GM19025 (cell line): Measurements from ENCODE around the gene ELOVL6.
"Not testable (repeated sequence)": the region's sequence is repeated elsewhere in the genome, so short reads cannot be mapped to it uniquely, and the experiment has no call there.

Source experiments
- ATAC-seq: cut with Tn5 transposase; IDR thresholded peaks from one replicate; pipeline ENCODE4 v1.9.1; 2021; ENCODE audit warnings: mild to moderate bottlenecking, low read depth, moderate library complexity; ENCODE audit not compliant: unreplicated experiment

Gene ELOVL6

DNA sequence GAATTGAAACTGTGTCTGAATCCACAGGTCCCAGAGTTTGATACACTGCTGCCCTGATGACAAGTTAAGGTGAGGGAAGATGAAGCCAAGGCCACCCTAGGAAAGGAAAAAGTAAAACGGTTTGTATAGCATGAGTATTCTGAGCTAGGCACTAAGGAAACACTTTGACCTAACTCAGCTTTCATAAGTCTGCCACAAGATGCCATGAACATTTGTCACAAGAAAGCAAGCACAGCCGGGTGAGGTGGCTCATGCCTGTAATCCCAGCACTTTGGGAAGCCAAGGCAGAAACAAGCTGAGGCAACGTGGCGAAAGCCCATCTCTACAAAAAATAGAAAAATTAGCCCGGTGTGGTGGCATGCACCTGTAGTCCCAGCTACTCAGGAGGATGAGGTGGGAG, 34.2 kb downstream of the ELOVL6 start:
- ATAC-seq = no peak

DNA sequence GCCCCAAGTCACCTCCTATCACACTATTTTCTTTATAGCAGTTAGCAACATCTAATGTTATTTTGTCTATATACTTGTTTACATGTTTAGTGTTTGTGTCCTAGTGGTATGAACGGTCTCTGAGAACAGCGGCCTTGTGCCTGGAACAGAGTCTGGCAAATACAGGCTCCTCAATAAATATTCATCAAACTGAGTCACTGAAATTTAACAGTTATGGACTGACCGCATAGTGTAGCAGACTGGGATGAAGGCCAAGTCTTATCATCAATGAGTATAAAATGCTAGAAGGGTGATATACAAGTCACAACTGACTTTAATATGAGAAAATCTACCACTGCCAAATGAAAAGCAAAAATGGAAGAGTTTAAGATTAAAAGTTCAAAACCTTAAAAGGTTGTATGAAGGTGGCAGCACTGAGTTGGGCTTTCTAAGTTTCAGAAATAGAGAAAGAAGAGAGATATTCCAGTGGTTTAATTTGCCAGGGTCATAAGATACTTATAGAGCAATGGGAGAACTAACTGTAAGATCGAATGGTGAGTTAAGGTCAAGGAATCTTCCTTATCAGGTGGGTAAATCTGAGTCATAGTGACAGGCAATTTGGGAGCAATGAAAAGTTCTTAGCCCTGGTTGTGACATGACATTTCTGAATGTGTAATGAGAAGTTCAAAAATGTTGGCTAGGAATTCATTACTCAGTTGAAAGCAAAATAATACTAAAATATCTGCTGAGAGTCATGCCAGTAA, 34.9 kb downstream of the ELOVL6 start:
- ATAC-seq = no peak

DNA sequence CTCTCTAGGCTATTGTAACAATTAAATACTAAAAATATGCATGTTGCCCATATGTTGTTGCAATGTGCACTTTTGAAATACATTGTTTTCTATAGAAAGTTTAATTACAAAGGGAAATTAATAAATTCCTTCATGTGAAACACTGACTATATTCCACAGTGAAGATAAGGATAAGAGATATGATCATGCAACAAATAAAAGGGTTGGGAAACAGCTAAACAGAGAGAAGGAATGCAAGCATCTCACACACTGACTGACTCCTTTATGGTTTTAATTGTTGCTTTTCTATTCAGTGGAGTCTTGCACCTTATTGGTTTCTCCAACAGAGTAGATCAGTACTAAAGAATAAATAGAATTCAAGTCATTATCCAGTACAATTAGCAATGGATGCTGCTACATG, 37.8 kb downstream of the ELOVL6 start:
- no peak for ATAC-seq

DNA sequence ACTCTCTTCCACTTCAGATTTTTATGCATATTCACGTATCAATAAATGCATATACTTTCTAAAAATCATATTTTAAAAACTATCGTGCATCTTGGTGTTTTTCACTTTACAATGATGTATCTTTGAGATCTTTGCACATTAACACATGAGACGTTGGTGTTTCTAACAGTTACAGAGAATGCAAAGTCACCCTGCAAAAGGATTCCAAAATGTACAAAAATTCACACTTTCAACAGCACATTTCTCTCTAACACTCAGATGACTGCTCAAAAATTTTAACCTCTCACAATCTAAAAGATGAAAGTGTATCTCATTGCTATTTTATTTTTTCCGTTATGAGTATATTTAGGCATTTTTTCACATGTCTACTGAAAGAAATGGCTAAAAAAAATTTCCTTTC, 38.9 kb downstream of the ELOVL6 start:
- ATAC-seq = no peak

DNA sequence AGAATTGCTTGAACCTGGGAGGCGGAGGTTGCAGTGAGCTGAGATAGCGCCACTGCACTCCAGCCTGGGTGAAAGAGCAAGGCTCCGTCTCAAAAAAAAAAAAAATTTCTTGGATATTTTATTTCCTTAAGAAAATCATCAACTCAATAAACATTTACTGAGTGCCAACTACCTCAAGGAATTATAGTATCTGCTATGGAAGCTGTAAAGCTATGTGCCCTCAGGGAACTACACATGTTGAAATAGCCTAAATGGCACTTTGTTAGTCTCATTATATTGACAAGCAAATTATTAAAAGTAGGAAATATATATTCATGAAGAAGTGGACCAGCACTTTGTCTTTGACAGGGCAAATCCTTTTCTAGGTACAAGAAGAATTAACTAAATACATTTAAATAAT, 40.8 kb downstream of the ELOVL6 start:
- no peak for ATAC-seq

DNA sequence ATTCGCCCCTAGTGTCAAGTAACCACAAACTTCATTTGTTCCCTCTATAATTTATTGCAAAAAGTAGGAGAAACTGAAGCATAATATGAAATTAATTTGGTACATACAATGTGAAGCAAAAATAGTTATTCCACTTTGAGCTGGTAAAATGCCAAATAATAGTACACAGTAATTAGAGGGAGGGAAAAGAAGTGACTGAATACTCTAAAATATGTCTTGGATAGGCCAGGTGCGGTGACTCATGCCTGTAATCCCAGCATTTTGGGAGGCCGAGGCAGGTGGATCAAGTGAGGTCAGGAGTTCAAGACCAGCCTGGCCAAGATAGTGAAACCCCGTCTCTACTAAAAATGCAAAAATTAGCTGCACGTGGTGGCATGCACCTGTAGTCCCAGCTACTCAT, 41.2 kb downstream of the ELOVL6 start:
- not testable (repeated sequence) for ATAC-seq

DNA sequence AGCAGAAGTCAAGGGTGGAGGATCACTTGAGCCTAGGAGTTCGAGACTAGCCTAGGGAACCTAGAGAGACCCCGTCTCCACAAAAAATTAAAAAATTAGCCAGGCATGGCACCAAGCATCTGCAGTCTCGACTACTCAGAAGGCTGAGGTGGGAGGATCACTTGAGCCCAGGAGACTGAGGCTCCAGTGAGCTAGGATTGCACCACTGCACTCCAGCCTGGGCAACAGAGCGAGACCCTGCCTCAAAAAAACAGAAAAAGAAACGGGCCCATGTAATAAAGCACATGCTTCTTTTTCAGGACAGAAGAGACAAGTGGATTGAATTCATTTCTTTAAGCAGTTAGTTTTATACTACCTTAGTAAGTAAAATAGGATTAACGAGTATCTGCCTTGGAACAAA, 42.0 kb downstream of the ELOVL6 start:
- ATAC-seq = no peak

DNA sequence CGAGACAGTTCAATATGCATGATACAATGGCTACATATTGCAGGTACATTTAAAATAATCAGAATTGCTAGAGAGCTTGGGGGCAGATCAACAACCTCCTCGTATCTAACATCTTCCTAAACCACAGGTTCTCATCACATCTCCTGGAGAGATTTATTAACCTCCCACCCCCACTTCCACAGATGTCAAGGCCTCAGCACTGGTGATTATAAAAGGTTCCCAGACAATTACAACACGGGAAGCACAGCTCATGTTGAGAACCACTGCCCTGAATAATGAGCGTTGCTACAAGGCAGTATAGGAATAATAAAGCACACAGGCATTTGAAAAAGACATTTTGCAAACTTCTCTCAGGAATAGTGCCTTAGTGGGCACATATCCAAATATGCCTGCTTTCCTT, 42.8 kb downstream of the ELOVL6 start:
- ATAC-seq = no peak

DNA sequence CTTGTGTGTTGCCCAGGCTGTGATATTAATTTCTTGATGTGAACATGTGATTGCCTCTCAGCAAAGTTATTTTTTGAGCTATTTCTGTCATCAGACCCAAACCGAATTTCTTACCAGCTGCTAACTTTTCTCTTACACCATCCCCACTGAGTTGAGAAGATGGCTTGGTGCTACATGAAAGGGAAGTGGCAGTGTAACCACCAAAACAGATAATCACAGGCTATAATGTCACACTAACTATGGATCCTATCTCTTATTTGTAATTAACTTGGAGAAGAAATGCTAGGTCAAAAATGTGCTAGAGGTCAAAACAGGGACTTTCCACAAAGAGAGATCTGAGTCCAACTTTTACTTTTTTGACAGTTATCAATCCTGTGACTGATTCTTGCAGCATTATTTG, 43.8 kb downstream of the ELOVL6 start:
- ATAC-seq = no peak

DNA sequence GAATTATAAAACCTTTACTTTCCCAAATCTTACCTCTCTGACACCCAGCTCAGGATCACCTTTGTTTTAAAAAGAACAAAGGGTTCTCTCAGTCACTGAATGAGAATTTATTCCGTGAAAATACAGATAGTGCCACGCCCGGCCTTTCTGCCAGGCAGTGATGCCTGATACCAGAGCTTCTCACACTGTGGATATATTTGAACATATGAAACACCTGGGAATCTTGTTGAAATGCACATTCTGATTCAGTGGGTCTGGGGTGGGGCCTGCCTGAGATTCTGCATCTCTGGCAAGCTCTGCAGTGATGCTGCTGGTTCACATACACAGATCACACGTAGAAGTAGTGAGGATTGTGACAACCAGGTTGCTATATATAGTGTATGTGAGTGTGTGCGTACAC, 46.0 kb downstream of the ELOVL6 start:
- no peak for ATAC-seq

DNA sequence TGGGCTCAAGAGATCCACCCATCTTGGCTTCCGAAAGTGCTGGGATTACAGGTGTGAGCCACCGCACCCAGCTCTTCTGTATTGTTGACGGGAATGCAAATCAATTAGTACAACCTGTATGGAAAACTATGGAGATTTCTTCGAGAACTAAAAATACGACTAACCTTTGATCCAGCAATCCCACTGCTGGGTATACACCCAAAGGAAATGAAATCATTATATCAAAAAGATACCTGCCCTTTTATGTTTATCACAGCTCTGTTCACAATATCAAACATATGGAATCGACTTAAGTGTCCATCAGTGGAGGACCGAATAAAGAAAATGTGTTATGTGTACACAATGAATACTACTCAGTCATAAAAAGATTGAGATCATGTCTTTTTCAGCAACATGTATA, 49.3 kb downstream of the ELOVL6 start:
- no peak for ATAC-seq

DNA sequence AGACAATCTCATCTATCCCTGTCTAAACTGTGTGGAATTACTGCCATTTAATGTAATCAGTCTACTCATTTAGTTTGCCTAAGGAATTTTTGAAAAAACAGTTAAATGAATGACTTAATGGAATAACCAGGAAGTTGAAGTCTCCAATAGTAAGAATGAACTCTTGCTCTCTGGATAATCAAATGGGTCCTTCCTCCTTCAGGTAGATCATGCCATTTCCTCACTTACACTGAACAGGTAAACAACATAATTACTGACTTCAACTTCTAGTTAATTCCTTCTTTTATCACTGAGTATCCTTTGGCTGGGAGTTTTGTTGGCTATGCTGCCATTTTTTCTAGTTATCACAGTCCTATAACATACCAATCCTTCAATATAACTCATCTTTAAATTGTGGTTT, 56.0 kb downstream of the ELOVL6 start:
- ATAC-seq = no peak

DNA sequence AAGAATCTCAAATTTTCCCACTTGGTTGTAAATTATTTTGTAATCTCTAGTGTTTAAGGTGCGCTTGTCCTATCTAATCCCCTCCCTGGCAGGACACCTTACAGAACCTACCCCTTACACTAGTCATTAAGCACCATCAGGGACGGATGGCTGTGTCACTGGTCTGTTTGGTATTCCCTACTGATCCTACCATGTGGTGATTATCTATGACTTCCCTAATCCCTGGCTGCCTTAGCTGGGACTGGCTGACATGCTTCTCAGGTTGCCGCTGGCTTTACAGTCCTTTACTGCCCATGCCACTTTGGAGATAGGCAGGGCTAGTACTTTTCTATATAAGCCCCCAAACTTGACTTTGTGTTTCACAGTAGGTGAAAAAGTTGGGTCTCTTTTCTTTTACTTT, 58.6 kb downstream of the ELOVL6 start:
- ATAC-seq = no peak

DNA sequence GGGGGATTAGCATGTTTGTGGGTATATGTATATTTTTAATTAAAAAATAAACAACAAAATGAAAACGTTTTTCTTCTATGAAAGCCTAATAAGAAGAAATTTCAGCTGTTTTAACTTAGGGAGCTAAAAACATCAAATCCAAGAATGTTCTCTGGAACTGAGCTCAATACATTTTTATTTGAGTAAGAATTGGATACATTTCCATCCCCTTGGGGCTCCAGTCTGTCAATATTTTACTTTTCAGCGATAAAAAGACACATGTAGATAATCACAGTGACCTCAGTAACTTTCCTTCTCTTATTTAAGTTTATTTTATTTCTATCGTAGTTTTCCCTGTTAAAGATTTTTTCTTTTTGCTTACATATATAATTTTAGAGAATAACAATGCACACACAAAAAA, 59.3 kb downstream of the ELOVL6 start:
- no peak for ATAC-seq

DNA sequence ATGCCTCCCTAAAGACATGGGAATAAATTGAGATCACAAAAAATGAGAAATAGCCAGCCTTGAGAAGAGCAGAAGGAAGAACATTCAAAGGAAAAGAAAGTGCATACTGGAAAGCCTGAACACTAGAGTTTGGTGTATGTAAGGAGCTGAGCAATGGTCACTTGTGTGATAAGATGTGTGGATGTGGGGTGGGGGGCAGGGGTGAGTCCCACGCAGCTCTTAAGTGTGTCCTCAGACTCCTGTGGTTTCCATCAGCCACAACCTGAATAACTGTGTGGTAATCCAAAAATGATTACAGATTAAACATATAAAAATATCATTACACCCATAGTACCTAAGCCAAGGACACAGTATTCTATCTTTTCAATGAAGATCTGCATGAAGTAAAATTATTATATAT, 59.9 kb downstream of the ELOVL6 start:
- no peak for ATAC-seq

DNA sequence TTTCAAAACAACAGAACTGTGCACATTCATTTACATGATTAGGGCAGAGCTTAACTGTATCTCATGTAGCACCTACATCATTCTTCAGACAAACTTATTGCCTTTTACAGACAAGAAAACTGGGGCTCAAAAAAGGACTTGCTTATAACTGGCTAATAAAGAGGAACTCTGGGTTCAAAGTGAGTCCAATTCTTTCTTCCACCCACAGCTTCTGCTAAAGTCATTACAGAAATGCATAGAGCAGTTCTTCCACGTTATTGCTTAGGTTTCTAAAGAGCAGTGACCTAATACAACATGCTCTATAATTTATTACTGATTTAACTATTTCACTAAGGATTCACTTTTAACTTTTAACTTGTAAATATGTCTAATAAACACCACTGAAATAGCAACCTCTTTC, 60.6 kb downstream of the ELOVL6 start:
- ATAC-seq = no peak

DNA sequence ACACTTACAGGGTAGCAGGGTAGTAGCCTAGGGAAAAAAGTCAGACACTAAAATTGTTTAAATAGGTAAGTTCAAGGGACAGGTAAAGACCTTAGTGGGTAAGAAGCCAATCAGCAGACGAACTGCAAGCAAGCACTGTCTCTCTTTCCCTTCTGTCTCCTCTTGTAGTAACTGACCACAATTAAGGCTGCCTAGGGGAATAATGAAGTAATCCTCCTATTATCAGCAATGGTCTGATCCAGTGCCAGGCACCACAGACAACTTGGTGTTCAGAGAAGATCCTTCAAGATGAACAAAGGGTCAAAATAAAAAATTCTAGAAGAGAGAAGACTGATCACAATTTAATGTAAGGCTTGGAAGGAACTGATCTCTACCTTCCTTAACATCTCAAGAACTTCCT, 62.9 kb downstream of the ELOVL6 start:
- ATAC-seq = no peak

DNA sequence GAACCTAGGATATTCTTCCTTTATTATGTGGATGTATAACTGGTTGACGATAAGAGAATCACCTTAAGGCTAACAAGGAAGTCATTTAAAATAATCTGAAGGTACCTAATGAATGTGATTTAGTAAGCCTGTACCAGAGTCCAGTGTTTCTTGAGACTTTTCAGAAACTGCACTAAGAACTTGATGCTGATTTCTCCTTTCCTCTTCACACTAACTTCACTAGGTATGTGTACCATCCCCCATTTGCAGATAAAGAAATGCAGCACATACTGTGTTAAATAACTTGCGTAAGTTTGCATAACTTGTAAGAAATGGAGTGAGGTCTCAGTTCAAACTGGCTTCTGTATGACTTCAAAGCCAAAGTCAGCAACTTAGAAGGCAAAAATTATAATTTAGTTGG, 63.3 kb downstream of the ELOVL6 start:
- no peak for ATAC-seq

DNA sequence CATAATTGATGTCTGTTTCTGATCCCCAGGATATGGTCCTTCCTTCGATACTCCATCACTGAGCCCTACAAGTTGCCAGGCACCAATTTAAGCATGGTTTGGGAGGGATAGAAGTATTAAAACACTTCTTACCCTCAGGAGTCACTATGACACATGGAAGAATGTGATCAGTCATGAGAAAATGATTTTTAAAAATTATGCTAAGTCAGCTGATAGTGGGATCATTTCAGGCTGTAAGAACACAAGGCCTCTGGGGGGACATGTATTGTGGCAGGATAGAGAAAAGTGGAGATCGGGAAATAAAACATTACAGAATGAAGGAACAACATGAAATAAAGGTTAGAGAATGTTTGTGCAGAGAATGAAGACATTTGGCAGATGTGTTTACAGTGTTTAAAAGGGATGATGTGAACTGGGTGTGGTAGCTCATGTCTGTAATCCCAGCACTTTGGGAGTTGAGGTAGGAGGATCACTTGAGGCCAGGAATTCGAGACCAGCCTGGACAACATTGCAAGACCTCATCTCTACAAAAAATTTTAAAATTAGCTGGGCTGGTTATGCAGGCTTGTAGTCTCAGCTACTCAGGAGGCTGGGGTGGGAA, 64.0 kb downstream of the ELOVL6 start:
- ATAC-seq = no peak

DNA sequence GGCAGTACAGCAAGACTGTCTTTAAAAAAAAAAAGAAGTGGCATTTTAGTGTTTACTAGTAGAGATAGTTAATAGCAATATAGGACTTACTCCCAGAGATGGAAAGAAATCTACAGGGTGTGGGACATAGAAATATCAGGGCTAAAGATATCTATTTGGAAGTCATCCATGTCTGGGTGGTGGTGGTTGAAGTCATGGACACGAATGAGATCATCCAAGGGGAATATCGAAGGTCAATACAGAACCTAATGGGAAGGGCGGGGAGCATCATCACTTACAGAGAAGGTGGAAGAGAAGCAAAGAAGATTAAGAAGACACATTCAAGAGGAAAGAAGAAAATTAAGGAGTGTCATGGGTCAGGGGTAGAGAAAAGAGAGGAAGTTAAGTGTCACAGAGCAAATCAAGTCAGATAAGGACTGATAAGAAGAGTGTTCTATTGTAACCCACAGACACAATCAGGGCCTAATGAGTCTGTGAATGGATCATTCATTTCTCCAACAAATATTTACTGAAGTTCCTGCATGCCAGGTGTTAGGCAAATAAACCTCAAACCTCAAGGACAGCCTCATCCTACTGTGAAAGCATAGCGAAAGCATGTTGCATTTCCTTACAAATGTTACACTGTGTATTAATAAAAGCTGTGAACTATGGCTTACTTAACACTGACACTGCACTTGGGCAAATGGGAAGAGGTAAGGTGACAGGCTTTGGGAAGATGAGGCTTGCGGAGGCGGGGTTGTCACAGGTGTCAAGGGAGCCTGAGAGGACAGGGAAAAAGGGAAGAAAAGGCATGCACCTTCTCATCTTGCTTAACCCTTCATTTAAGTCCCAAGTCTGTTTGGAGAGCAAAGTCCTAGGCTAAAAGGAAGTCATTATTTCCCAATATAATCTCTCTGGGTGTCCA, 65.3 kb downstream of the ELOVL6 start:
- ATAC-seq = no peak

DNA sequence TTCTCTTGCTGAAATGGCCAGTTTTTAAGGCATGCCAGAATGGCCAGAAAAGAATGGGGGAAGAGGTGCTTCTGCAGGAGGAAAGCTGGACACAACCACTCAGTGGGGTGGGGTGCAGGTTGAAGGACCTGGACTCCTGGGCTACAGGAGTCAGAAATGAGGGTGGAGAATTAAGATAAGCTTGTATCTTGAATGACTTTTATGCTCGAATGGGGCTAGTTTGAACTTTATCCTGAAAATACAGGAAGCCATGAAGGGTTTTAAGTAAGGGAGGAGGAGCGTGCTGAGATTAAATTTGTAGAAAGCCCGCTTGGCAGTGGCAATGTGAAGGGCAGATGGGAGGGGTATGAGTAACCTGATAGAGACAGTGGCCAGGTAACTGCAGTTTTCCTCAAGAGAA, 66.5 kb downstream of the ELOVL6 start:
- ATAC-seq = no peak
